ENCODE results near the gene RIMS4. TPM values are rescaled to one million over a fixed set of nuclear protein-coding genes. Genes with fewer than 3 reads are reported as not detected.
A peak's percentile ranks its signal among the peaks of the same experiment; 100 is the strongest.

Gene RIMS4
- 0.11 TPM for total RNA-seq
- long read RNA-seq, result 0 reads

DNA sequence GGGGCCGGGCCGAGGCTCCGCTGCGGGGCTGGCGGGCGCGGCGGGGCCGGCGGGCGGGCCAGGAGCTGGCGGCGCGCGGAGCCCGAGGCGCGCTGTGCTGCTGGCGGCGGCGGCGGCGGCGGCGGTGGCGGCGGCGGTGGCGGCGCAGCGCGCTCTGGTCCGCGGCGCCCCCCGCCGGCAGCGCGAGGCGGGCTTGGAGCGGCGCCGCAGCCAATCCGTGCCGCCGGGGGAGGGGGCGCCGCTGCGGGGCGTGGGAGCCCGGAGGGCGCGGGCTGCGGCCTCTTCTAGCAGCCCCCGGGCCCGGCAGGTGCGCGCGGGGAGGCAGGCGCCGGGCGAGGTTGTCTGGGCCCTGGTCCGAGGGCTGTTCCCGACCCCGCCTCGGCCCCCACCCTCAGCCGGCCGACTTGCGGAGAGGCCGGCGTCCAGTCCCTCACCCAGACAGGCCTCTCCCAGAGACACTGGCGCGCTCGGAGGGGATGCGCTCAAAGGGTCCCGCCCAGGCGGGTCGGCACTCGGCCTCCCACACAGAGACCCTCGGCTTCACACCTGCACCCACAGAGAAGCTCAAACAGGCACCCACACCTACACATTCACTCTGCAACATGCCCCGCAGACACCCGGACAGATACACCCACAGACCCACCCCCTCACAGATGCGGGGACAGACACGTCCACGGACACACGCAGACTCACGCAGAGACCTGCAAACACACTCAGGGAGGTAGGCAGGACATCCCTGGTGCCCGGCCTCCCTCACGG lies at the start of gene RIMS4:
Gene RIMS4 (minus strand): TSS at position 156 of the 759 bp plus-strand sequence. CDS start 275 bp downstream, outside the sequence.
- peak within 1 kb of the TSS; percentile 53 for H3K4me3 ChIP-seq
- H3K27me3 ChIP-seq (ENCODE audit: low read depth), result peaks cover 71% of the 10 kb centered on the region
- intact Hi-C loops (cut with micrococcal nuclease), result no loop called here
- H3K36me3 ChIP-seq, result no peaks in the 10 kb centered on the region
- no peak for DNase-seq
- TF ChIP-seq CTCF (IDR thresholded peaks at IDR 0.05; ENCODE audit: borderline replicate concordance), result no peak
- no peak within 1 kb of the TSS for H3K27ac ChIP-seq (replicated peaks)
- peaks cover 7% of the 10 kb centered on the region for H3K4me1 ChIP-seq
- H3K9me3 ChIP-seq (replicated peaks), result peaks cover 19% of the 10 kb centered on the region

GRCh38 chr20:44858606-44859360 lies 48.4 kb upstream of the RIMS4 start:
- Histone ChIP-seq H3K36me3 (no peaks in the 10 kb centered on the region), H3K27me3 (ENCODE audit: low read depth) (no peaks in the 10 kb centered on the region), H3K4me3 (no peak overlapping the region), H3K9me3 (replicated peaks) (no peaks in the 10 kb centered on the region), H3K27ac (replicated peaks) (no peak overlapping the region), H3K4me1 (peaks cover 24% of the 10 kb centered on the region)
- no peak for DNase-seq
- intact Hi-C loops (cut with micrococcal nuclease), result no loop called here
- TF ChIP-seq CTCF (IDR thresholded peaks at IDR 0.05; ENCODE audit: borderline replicate concordance), result no peak

DNA sequence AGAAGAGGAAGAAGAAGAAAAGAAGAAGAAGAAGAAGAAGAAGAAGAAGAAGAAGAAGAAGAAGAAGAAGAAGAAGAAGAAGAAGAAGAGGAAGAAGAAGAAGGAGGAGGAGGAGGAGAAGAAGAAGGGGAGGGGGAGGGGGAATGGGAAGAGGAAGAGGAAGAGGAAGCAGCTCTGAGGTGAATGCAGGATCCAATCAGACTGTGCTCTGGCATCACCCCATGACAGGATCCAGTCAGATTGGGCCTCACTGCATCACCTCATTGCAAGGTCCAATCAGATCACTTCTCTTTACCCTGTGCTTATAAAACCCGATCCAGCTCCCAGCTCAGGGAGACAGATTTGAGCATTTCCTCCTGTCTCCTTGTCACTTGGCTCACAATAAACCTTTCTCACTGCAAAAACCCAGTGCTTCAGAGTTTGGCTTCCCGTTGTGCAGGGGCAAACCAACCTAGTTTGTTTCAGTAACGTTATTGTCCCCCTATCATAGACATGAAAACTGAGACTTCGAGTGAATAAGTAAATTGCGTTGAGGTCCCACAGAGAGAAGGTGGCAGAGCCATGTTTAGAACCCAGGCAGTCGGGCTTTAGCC lies 46.6 kb upstream of the RIMS4 start:
- intact Hi-C loops (cut with micrococcal nuclease), result no loop called here
- Histone ChIP-seq H3K36me3 (no peaks in the 10 kb centered on the region), H3K9me3 (replicated peaks) (no peaks in the 10 kb centered on the region), H3K4me3 (no peak overlapping the region), H3K4me1 (peaks cover 7% of the 10 kb centered on the region), H3K27me3 (ENCODE audit: low read depth) (no peaks in the 10 kb centered on the region), H3K27ac (replicated peaks) (no peak overlapping the region)
- no peak for DNase-seq
- no peak for TF ChIP-seq CTCF (IDR thresholded peaks at IDR 0.05; ENCODE audit: borderline replicate concordance)

DNA sequence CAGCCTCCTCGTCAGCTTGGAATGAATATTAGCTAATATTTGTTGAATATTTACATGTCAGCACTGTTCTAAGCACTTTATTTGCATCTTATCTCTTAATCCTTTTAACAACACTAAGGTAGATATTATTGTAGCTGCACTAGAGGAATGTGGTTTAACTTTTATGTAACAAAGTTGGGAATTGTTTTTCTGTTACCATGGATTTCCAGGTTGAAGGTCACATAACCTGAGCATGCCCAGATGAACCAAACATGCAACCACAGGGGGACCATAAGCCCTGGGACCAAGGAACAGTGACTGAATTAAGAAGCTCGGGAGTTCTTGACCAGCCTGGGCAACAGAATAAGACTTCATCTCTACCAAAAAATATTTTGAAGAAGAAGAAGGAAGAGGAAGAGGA lies 46.1 kb upstream of the RIMS4 start:
- Histone ChIP-seq H3K4me3 (no peak overlapping the region), H3K27me3 (ENCODE audit: low read depth) (no peaks in the 10 kb centered on the region), H3K36me3 (no peaks in the 10 kb centered on the region), H3K9me3 (replicated peaks) (no peaks in the 10 kb centered on the region), H3K27ac (replicated peaks) (no peak overlapping the region), H3K4me1 (peaks cover 2% of the 10 kb centered on the region)
- no peak for DNase-seq
- intact Hi-C loops (cut with micrococcal nuclease), result no loop called here
- TF ChIP-seq CTCF (IDR thresholded peaks at IDR 0.05; ENCODE audit: borderline replicate concordance), result no peak

- peaks cover 3% of the 10 kb centered on the region for H3K9me3 ChIP-seq (replicated peaks)
- no peaks in the 10 kb centered on the region for H3K36me3 ChIP-seq
- DNase-seq, result no peak
- no peak overlapping the region for H3K4me3 ChIP-seq
- H3K4me1 ChIP-seq, result no peaks in the 10 kb centered on the region
- TF ChIP-seq CTCF (IDR thresholded peaks at IDR 0.05; ENCODE audit: borderline replicate concordance), result no peak
- intact Hi-C loops (cut with micrococcal nuclease), result no loop called here
- no peak overlapping the region for H3K27ac ChIP-seq (replicated peaks)
- H3K27me3 ChIP-seq (ENCODE audit: low read depth), result peaks cover 18% of the 10 kb centered on the region
Measured at GRCh38 chr20:44851545-44851944, 41.2 kb upstream of the RIMS4 start.

All from left ventricle myocardium inferior (tissue), 1 donor.